Measurements from ENCODE around the gene TMEM82. TPM values are rescaled to one million over a fixed set of nuclear protein-coding genes. Genes with fewer than 3 reads are reported as not detected.

Gene TMEM82
- not detected in 2 replicates for total RNA-seq (2014; rRNA removed; shearing (Covaris generic))

GRCh38 chr1:15742339-15742801 lies at the start of gene TMEM82:
TSS of gene TMEM82 (plus strand) at chr1:15742499. CDS start at chr1:15742560, 61 bp downstream.

GRCh38 chr1:15736038-15736891 lies 6.0 kb upstream of the TMEM82 start, which contains the start of gene SLC25A34:
TSS of gene SLC25A34 (plus strand) at chr1:15736258. CDS start at chr1:15736486, 228 bp downstream.

GRCh38 chr1:15758343-15758931 lies 16.1 kb downstream of the TMEM82 start, which contains the start of gene FBLIM1:
TSS of gene FBLIM1 (plus strand) at chr1:15758795. CDS start at chr1:15764984, 6,189 bp downstream.

Other genes starting within 250 kb of the TMEM82 start
- 6.2 and 9.0 TPM in 2 replicates for gene CASP9, start 218.3 kb upstream of the TMEM82 start, total RNA-seq (2014; rRNA removed; shearing (Covaris generic))
- gene DNAJC16, start 215.7 kb upstream of the TMEM82 start, total RNA-seq (2014; rRNA removed; shearing (Covaris generic)): 7.0 and 8.7 TPM in 2 replicates
- gene AGMAT, start 157.4 kb upstream of the TMEM82 start, total RNA-seq (2014; rRNA removed; shearing (Covaris generic)): not detected in 2 replicates
- 10.7 and 12.4 TPM in 2 replicates for gene DDI2, start 125.0 kb upstream of the TMEM82 start, total RNA-seq (2014; rRNA removed; shearing (Covaris generic))
- 28.5 and 33.6 TPM in 2 replicates for gene PLEKHM2, start 58.2 kb upstream of the TMEM82 start, total RNA-seq (2014; rRNA removed; shearing (Covaris generic))
- 0.37 and 0.94 TPM in 2 replicates for gene SLC25A34, start 6.2 kb upstream of the TMEM82 start, total RNA-seq (2014; rRNA removed; shearing (Covaris generic))
- 3.1 and 4.5 TPM in 2 replicates for gene FBLIM1, start 16.3 kb downstream of the TMEM82 start, total RNA-seq (2014; rRNA removed; shearing (Covaris generic))
- 14.8 and 21.4 TPM in 2 replicates for gene UQCRHL, start 65.2 kb downstream of the TMEM82 start, total RNA-seq (2014; rRNA removed; shearing (Covaris generic))
- gene SPEN, start 105.2 kb downstream of the TMEM82 start, total RNA-seq (2014; rRNA removed; shearing (Covaris generic)): 21.6 and 23.7 TPM in 2 replicates
- gene ZBTB17, start 233.6 kb downstream of the TMEM82 start, total RNA-seq (2014; rRNA removed; shearing (Covaris generic)): 42.3 and 42.9 TPM in 2 replicates

Measured in A375 (cell line).